ENCODE data around the gene CCDC85C.

- TF ChIP-seq EP300 (IDR thresholded peaks at IDR 0.05) (no peak), CTCF (IDR thresholded peaks at IDR 0.05) (no peak)
Observed at GRCh38 chr14:99523704-99524055, 80.3 kb downstream of the CCDC85C start.
